ENCODE results near the gene RAB33B.
"Not testable (repeated sequence)": the region's sequence is repeated elsewhere in the genome, so short reads cannot be mapped to it uniquely, and the experiment has no call there.

RAB33B gene

GRCh38 chr4:139465922-139466321 lies 12.0 kb downstream of the RAB33B start:
- DNase-seq, result no peak

- DNase-seq, result not testable (repeated sequence)
These were observed 14.8 kb downstream of the RAB33B start for GRCh38 chr4:139468756-139469155.

GRCh38 chr4:139469216-139469615 lies 15.3 kb downstream of the RAB33B start:
- no peak for DNase-seq

- DNase-seq, result no peak
These were observed 15.9 kb downstream of the RAB33B start for GRCh38 chr4:139469869-139470268.

- no peak for DNase-seq
These were observed 16.4 kb downstream of the RAB33B start for GRCh38 chr4:139470295-139470694.

GRCh38 chr4:139470997-139471665 lies 17.2 kb downstream of the RAB33B start:
- DNase-seq, result no peak

GRCh38 chr4:139472852-139473251 lies 18.9 kb downstream of the RAB33B start:
- no peak for DNase-seq

GRCh38 chr4:139476363-139476762 lies 22.4 kb downstream of the RAB33B start:
- DNase-seq, result no peak

- no peak for DNase-seq
These were observed 27.5 kb downstream of the RAB33B start for GRCh38 chr4:139481465-139481864.

- DNase-seq, result no peak
These were observed 29.1 kb downstream of the RAB33B start for GRCh38 chr4:139483000-139483399.

GRCh38 chr4:139484783-139485311 lies 30.9 kb downstream of the RAB33B start:
- no peak for DNase-seq

GRCh38 chr4:139488442-139488841 lies 34.5 kb downstream of the RAB33B start:
- DNase-seq, result no peak

GRCh38 chr4:139489638-139490037 lies 35.7 kb downstream of the RAB33B start:
- DNase-seq, result no peak

GRCh38 chr4:139492429-139492828 lies 38.5 kb downstream of the RAB33B start:
- no peak for DNase-seq

GRCh38 chr4:139493176-139493575 lies 39.3 kb downstream of the RAB33B start:
- DNase-seq, result no peak

GRCh38 chr4:139499186-139499585 lies 45.3 kb downstream of the RAB33B start:
- no peak for DNase-seq

GRCh38 chr4:139501117-139501516 lies 47.2 kb downstream of the RAB33B start:
- DNase-seq, result no peak

- DNase-seq, result no peak
These were observed 47.6 kb downstream of the RAB33B start for GRCh38 chr4:139501527-139501926.

- no peak for DNase-seq
These were observed 48.3 kb downstream of the RAB33B start for GRCh38 chr4:139501927-139502899.

GRCh38 chr4:139503622-139504166 lies 49.8 kb downstream of the RAB33B start:
- DNase-seq, result no peak

GRCh38 chr4:139506774-139507173 lies 52.9 kb downstream of the RAB33B start:
- no peak for DNase-seq

- DNase-seq, result no peak
These were observed 54.8 kb downstream of the RAB33B start for GRCh38 chr4:139508581-139509237.

Data from CD4-positive, alpha-beta T cell treated with Interleukin-1 beta for 1 hour (primary cell).